Uterus (tissue), 2 donors: ENCODE measurements around the gene U2AF1L4.

ENCODE experiments used
- POLR2A ChIP-seq, 2 donors: fragments of 450-650 bp; IDR thresholded peaks; one replicate each; pipeline ENCODE4 v1.6.1; 2016; ENCODE audit warnings: antibody characterized with exemption in 2 of 2, mild to moderate bottlenecking in 1 of 2, moderate library complexity in 1 of 2
- TF ChIP-seq, protein P1 (sequence below), 4 experiments: fragments of 200-600 bp in 2 of 4; fragments of 450-650 bp in 2 of 4; sonication (generic) in 2 of 4; IDR thresholded peaks; one replicate each; pipeline ENCODE4 v1.5.1; 2016 to 2019; ENCODE audit warnings: antibody characterized with exemption in 4 of 4, mild to moderate bottlenecking in 2 of 4, moderate library complexity in 1 of 4

DNA sequence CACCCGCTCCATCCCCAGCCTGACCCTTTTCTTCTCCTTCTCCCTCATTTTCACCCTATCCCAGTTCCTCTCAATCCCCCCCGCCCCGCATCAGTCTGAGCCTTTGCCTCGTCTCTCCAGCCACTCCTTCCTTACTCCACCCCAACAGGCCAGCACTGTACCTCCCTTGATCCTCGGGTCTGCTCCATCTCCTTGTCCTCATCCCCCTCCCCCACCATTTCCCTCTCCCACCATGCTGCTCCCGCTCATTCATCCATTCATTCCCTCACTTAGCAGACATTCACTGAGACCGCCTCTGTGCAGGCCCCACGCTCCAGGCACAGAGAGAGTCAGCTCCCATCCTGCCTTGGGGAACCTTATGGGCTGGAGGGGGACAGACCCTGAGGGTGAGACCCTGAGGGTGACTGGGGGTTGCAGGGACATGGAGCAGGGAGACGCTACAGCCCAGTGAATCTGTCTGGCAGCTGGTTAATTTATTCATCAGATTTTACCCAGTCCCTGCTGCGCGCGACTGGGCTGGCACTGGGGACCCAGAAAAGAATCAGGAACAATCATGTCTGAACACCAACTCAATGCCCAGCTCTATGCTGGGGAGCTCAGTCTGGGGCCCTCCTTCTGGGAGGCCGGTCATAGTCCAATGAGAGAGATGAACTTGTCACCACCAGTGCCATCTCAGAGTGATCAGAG, 31.0 kb upstream of the U2AF1L4 start:
- TF ChIP-seq, protein P1, sequence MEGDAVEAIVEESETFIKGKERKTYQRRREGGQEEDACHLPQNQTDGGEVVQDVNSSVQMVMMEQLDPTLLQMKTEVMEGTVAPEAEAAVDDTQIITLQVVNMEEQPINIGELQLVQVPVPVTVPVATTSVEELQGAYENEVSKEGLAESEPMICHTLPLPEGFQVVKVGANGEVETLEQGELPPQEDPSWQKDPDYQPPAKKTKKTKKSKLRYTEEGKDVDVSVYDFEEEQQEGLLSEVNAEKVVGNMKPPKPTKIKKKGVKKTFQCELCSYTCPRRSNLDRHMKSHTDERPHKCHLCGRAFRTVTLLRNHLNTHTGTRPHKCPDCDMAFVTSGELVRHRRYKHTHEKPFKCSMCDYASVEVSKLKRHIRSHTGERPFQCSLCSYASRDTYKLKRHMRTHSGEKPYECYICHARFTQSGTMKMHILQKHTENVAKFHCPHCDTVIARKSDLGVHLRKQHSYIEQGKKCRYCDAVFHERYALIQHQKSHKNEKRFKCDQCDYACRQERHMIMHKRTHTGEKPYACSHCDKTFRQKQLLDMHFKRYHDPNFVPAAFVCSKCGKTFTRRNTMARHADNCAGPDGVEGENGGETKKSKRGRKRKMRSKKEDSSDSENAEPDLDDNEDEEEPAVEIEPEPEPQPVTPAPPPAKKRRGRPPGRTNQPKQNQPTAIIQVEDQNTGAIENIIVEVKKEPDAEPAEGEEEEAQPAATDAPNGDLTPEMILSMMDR (IDR thresholded peaks at IDR 0.05), result no peak
- TF ChIP-seq POLR2A (IDR thresholded peaks at IDR 0.05), result no peak
